Caki2 (cell line): Measurements from ENCODE around the gene NHLRC2. TPM values are rescaled to one million over a fixed set of nuclear protein-coding genes. Genes with fewer than 3 reads are reported as not detected.

Experiments used
- DNase-seq: peaks from one replicate; pipeline ENCODE4 v3.0.0-alpha.2; 2015; ENCODE audit warnings: low read depth
- in situ Hi-C: cut with HindIII; loops from 2 replicates; pipeline ENCODE4 v1.10.0; 2016; ENCODE audit warnings: low sequenced_read_pairs, low pct_unique_long_range_greater_than_20kb, mixed read lengths
- total RNA-seq: library from RNA; depleted of rRNA; stranded (reverse); fragments of >200 nt; shearing (Covaris generic); gene quantifications from 2 replicates; pipeline ENCODE4 v1.2.3, GENCODE V29; 2014; ENCODE audit warnings: low replicate concordance

NHLRC2 gene
- total RNA-seq, 1 experiment from 2014 or later = 21.8 TPM

DNA sequence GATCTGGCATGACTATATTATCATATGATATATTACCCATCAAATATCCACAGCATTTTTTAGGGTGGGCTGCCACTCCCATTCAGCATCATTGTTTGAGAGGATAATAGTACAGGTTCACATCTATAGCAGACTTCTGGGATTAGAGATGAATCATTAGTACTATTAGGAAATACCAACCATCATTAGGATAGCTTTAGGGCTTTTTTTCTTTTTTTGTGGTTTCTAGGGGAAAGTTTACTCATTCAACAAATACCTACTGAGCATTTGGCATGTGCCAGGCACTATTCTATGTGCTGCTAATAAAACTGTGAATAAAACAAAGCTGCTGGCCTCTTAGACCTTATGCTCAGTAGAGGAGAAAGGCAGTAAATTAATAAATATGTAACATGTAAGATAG lies 40.6 kb downstream of the NHLRC2 start:
- no peak for DNase-seq
- in situ Hi-C loops = no loop called here

DNA sequence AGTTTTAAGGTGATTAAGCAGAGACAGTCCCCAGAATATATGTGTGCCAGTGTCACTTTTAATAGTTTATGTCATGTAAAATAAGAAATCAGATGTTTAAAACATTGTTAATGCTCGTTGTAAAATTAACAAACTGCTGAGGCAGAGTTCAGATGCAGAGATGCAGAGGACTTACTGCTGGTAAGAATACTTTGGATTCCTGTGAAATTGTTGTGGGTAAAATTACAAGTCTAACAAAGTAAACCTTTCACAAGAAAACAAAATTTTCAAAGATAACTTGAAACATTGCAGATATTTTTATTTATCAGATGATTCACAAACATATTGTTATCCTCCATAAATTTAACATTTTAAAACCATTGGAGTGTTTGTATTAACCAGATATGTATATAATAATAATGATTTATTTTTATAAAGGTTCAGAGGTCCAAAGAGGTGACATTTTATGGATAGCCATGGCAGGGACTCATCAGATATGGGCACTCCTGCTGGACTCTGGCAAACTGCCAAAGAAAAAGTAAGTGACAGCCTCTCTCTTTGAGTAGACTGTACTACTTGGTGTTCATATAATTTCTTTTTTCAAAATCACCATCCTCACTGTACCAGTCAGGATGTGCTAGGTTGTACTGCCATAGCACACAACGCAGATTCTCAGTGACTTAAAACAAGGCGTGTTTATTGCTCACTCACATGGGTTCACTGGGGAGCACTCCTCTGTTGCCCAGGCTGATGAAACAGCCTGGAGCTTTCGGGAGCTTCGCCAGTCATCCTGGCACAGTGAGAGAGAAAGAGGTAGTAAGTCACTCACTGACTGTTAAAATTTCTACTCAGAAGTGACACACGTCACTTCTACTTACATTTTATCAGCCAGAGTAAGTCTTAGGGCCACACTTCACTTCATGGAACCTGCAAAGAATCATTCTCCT lies 43.5 kb downstream of the NHLRC2 start:
- DNase-seq = no peak
- in situ Hi-C loops = no loop called here

GRCh38 chr10:113899952-113900598 lies 45.6 kb downstream of the NHLRC2 start:
- no peak for DNase-seq
- in situ Hi-C loops = no loop called here

GRCh38 chr10:113905756-113906155 lies 51.3 kb downstream of the NHLRC2 start:
- in situ Hi-C loops = no loop called here

GRCh38 chr10:113907166-113907565 lies 52.7 kb downstream of the NHLRC2 start:
- no peak for DNase-seq
- in situ Hi-C loops = no loop called here

More at GRCh38 chr10:113905756-113906155, 51.3 kb downstream of the NHLRC2 start:
- DNase-seq = no peak

DNA sequence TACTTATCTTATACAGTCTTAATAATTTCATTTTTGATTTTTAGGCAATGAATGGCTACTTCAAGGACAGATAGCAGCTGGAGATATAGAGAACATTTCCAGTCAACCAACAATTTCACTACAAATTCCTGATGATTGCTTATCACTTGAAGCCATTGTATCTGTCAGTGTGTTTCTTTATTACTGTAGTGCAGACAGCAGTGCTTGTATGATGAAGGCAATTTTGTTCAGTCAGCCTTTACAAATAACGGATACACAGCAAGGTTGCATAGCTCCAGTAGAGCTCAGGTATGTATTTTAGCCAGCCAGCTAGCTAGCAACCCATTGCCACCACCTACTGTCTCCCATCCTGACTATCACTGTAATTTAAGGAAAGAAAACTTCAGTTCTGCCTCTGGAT lies 53.8 kb downstream of the NHLRC2 start:
- DNase-seq = no peak
- in situ Hi-C loops = no loop called here

DNA sequence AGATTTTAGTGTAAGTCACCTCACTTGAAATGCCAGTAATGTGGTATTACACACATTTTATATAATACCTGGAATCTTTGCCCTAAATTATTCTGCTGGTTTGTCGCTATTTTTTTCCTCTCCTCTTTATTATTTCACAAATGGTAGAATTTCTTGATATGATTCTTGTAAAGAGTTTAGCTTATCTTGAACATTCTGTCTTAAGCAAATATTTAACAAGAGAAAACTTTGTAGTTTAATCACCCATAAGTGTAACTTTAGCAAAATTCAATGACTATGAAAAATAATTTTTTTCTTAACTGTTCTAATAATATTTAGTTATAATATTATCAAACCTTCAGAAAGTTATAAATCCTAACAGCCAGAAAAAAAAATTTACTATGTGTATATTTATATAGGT lies 56.7 kb downstream of the NHLRC2 start:
- in situ Hi-C loops = no loop called here
- DNase-seq = no peak

DNA sequence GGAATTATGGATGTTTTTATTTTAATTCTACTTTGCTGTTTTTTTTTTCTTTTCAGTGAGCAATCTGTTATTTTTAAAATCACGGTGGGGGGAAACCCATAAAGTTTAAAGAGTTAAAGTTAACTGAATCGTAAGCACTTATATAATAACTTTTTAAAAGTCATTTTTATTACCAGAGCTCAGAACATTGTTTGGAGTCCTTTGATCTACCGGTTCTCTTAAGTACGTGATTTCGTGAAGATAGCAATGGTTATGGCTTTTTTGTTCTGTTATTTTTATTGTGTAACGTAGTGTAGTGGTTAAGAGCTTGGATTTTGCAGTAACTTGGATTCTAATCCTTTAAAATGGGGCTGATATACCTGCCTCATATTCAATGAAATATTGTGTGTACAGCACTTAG lies 57.4 kb downstream of the NHLRC2 start:
- in situ Hi-C loops = no loop called here
- DNase-seq = no peak

GRCh38 chr10:113912582-113912981 lies 58.1 kb downstream of the NHLRC2 start:
- in situ Hi-C loops = no loop called here

GRCh38 chr10:113914956-113915355 lies 60.5 kb downstream of the NHLRC2 start:
- in situ Hi-C loops = no loop called here

More at GRCh38 chr10:113912582-113912981, 58.1 kb downstream of the NHLRC2 start:
- no peak for DNase-seq

DNA sequence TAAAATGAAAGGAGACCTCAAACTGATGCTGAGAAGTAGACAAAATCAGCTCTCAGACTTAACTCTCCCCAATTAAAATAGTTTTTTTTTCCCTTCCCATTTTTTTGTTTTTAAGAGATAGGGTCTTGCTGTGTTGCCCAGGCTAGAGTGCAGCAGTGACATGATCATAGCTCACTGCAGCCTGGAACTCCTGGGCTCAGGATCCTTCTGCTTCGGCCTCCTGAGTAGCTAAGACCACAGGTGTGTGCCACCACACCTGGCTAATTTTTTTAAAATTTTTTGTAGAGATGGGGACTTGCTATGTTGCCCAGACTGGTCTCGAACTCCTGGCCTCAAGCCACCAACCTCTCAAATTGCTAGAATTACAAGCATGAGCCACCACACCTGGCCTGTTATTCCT lies 61.1 kb downstream of the NHLRC2 start:
- no peak for DNase-seq
- in situ Hi-C loops = no loop called here

More at GRCh38 chr10:113914956-113915355, 60.5 kb downstream of the NHLRC2 start:
- no peak for DNase-seq

DNA sequence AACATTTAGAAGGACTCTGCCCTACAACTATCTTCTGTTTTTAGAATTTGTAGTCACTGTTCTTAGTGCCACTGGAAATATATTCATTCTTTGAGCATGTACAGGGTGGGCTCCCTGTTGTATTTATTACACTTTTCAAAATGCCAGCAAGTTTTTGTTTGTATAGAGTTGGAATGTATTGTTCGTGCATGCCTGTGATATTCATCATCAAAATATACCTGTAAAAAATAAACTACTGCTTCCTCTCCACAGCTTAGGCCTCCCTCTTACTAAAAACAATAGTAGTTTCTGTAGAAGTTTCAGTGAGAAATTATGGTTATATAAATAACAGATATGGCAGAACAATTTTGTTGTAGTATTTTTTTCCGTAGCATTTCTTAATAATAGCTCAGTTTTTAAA lies 61.6 kb downstream of the NHLRC2 start:
- DNase-seq = no peak
- in situ Hi-C loops = no loop called here

DNA sequence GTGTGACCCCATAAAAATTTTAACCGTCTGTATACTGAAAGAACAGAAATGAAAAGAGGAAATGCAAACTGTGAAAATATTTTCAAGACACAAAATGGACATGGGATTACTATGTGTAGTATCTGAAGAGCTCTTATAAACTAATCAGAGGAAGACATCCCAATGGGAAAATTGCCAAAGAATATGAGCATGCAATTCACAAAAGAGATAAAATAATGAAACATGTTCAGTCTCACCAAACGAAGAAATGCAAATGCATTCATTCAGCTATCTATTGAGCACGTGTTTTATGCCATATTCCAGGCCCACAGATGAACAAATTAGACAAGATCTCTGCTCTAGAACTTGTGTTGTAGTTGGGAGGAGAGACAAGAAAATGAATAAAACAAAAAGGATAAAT lies 63.2 kb downstream of the NHLRC2 start:
- in situ Hi-C loops = no loop called here
- DNase-seq = no peak

- no peak for DNase-seq
- in situ Hi-C loops = no loop called here
Observed at GRCh38 chr10:113920114-113920513, 65.7 kb downstream of the NHLRC2 start.

DNA sequence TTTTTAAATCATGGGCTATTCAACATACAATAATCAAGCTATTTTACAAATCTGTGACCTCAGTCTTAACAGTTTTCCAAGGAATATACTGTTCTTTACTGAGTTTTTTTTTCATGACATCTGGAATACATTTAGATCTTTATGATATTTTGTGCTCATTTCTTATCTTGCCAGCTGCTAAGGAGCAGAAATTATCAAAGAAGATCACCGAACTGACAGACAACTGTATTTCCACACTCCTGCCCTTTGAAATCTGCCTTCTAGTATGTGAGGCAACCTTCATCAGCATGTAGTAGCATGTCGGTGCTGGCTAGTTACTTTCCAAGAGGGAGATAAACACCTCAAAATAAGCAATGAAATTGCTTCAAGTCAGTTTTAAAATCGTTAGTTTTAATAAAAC lies 66.4 kb downstream of the NHLRC2 start:
- no peak for DNase-seq

GRCh38 chr10:113921561-113922370 lies 67.3 kb downstream of the NHLRC2 start:
- no peak for DNase-seq
- in situ Hi-C loops = no loop called here

More for the DNA sequence above, 66.4 kb downstream of the NHLRC2 start:
- in situ Hi-C loops = no loop called here

GRCh38 chr10:113922787-113923570 lies 68.5 kb downstream of the NHLRC2 start:
- in situ Hi-C loops = no loop called here
- DNase-seq = no peak

GRCh38 chr10:113924186-113924585 lies 69.7 kb downstream of the NHLRC2 start:
- no peak for DNase-seq
- in situ Hi-C loops = no loop called here
